ENCODE measurements around the gene BEX3.

The BEX3 gene

DNA sequence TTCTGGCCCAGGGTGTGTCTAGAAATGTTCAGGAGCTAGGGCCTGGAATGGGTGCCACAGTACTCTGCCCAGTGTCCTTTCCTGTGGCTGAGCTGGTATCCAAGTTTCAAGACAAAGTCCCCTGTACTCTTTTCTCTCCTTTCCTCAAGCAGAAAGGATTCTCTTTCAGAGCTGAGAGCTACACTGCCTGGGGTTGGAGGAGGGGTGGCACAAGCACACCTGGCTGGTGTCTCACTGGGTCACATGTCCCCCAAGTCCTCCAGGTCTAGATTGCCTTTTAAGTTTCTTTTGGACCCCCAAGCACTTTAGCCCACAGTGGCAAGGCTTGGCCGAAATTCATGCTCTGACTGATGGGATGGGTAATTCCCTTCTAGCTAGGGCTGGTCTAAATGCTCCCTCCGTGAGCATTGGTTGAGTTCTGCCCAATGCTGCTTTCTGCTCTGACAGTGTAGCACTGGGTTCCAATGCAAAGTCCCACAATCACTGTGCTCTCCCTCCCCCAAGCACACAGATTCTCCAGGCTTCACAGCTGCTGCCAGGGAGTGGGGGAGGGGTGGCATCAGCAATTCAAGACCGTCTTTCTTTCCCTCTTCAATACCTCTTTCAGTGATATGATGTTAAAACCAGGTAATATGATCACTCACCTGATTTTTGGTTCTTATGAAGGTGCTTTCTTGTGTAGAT is 47.8 kb downstream of the BEX3 start:
- no peak for DNase-seq (ENCODE audit: low read depth)

Measured in HS-5 (cell line).